Endothelial cell of umbilical vein (primary cell): Measurements from ENCODE around the gene WNK4.

ENCODE experiments used
- CTCF ChIP-seq, 2 donors: IDR thresholded peaks; 1 replicate in 1 of 2; 2 replicates in 1 of 2; pipeline ENCODE4 v1.5.1; 2011; ENCODE audit warnings: low read length in 2 of 2, mild to moderate bottlenecking in 2 of 2, moderate library complexity in 2 of 2, control low read depth in 1 of 2, inconsistent platforms in 1 of 2, low read depth in 1 of 2; ENCODE audit not compliant: insufficient read depth in 1 of 2; ENCODE audit errors: extremely low read depth in 1 of 2
- EZH2 ChIP-seq: IDR thresholded peaks from 2 replicates; pipeline ENCODE4 v1.6.1; 2012; ENCODE audit warnings: borderline replicate concordance, low read depth, mild to moderate bottlenecking, moderate library complexity, low read length, inconsistent platforms; ENCODE audit not compliant: severe bottlenecking
- GATA2 ChIP-seq: IDR thresholded peaks from 2 replicates; pipeline ENCODE4 v1.7.0; 2011; ENCODE audit warnings: low read depth, mild to moderate bottlenecking, moderate library complexity, mixed read lengths, low read length; ENCODE audit not compliant: insufficient read length, insufficient read depth
- MYC ChIP-seq: IDR thresholded peaks from one replicate; pipeline ENCODE4 v1.6.1; 2011; ENCODE audit warnings: mild to moderate bottlenecking, low read depth, low read length

- TF ChIP-seq CTCF (IDR thresholded peaks at IDR 0.05; ENCODE audit: extremely low read depth in 1 of 2, insufficient read depth in 1 of 2, low read depth in 1 of 2, low read length in 2 of 2) (no peak), EZH2 (peak; percentile 47), GATA2 (no peak), MYC (no peak)
Measured at GRCh38 chr17:42780851-42781638, 635 bp downstream of the WNK4 start.
